Activated naive CD8-positive, alpha-beta T cell (primary cell): ENCODE data around the gene VRK1.
A peak's percentile ranks its signal among the peaks of the same experiment; 100 is the strongest.

Experiments
- H3K27ac Mint-ChIP-seq: one replicate; pipeline ENCODE4 v1.8.0; 2021; ENCODE audit warnings: mixed read lengths
- H3K27me3 Mint-ChIP-seq: one replicate; pipeline ENCODE4 v1.8.0; 2021; ENCODE audit warnings: mixed read lengths
- H3K36me3 Mint-ChIP-seq: one replicate; pipeline ENCODE4 v1.8.0; 2021; ENCODE audit warnings: mixed read lengths
- H3K4me1 Mint-ChIP-seq: one replicate; pipeline ENCODE4 v1.8.0; 2021; ENCODE audit warnings: low read depth, mixed read lengths
- H3K4me3 Mint-ChIP-seq: one replicate; pipeline ENCODE4 v1.8.0; 2021; ENCODE audit warnings: mild to moderate bottlenecking, mixed read lengths
- H3K9me3 Mint-ChIP-seq: one replicate; pipeline ENCODE4 v1.8.0; 2021; ENCODE audit warnings: low read depth, mixed read lengths

Gene VRK1

DNA sequence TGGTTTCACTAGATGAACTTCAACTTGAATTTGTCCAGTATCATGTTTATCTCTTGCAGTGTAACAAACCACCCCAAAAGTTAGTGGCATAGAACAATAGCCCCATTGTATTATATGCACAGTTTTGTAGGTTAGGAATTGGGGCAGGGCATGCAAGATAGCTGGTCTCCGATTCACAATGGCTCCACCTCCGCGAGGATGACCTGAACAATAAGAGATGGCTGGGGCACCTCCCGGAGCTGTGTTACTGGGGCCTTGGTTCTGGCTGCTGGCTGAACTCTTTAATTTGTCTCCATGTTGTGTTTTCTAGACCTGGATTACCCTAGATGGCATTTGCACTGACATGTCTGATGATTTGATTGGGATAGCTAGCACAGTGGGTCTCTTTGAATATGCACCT is 20.4 kb upstream of the VRK1 start:
- Mint-ChIP-seq H3K9me3 (no peaks in the 10 kb centered on the region), H3K27me3 (no peaks in the 10 kb centered on the region), H3K4me1 (no peaks in the 10 kb centered on the region), H3K36me3 (no peaks in the 10 kb centered on the region), H3K4me3 (no peak overlapping the region), H3K27ac (no peak overlapping the region)

DNA sequence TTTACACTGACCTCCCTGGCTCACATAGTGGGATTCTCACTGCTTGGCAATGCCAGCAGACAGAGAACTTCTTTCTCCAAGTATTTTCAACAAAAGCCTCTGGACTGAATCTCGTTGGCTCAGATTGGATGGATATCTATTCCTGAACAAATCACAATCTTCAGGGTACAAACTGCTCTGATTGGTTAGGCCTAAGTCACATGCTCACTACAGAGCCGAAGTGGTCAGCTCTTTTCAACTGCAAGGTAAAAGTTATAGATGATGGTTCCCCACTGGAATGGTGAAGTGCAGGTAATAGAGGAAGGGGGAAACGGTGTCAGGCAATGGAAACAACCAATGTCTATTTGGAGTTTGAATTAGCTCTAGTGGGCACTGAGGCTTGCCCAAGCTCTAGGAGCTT is 16.7 kb upstream of the VRK1 start:
- Mint-ChIP-seq H3K27me3 (peaks cover 5% of the 10 kb centered on the region), H3K36me3 (no peaks in the 10 kb centered on the region), H3K4me1 (no peaks in the 10 kb centered on the region), H3K9me3 (no peaks in the 10 kb centered on the region), H3K27ac (no peak overlapping the region), H3K4me3 (no peak overlapping the region)

DNA sequence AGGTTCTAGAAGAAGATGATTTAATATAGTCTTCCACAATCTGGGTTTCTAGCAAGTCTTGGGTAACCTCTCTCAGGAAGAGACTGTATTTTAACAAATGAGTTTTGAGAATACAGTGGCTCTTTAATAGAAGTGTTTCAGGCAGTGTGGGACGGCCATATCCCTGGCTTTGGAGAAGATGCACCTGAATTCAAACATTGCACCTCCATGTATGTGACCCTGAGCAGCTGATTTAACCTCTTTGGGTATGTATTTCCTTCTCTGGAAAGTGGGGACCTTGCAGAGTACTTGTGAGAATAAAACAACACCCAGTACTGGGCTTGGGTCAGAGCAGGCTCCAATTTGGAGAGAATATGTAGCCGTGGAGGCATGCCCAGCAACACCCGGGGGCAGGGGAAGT is 15.8 kb upstream of the VRK1 start:
- Mint-ChIP-seq H3K4me1 (no peaks in the 10 kb centered on the region), H3K27me3 (peaks cover 7% of the 10 kb centered on the region), H3K9me3 (no peaks in the 10 kb centered on the region), H3K36me3 (no peaks in the 10 kb centered on the region), H3K27ac (no peak overlapping the region), H3K4me3 (no peak overlapping the region)

GRCh38 chr14:96782436-96782835 is 14.7 kb upstream of the VRK1 start:
- no peaks in the 10 kb centered on the region for H3K9me3 Mint-ChIP-seq
- no peaks in the 10 kb centered on the region for H3K4me1 Mint-ChIP-seq
- no peaks in the 10 kb centered on the region for H3K36me3 Mint-ChIP-seq
- H3K27me3 Mint-ChIP-seq, result peaks cover 7% of the 10 kb centered on the region
- H3K27ac Mint-ChIP-seq, result no peak overlapping the region
- H3K4me3 Mint-ChIP-seq, result no peak overlapping the region

DNA sequence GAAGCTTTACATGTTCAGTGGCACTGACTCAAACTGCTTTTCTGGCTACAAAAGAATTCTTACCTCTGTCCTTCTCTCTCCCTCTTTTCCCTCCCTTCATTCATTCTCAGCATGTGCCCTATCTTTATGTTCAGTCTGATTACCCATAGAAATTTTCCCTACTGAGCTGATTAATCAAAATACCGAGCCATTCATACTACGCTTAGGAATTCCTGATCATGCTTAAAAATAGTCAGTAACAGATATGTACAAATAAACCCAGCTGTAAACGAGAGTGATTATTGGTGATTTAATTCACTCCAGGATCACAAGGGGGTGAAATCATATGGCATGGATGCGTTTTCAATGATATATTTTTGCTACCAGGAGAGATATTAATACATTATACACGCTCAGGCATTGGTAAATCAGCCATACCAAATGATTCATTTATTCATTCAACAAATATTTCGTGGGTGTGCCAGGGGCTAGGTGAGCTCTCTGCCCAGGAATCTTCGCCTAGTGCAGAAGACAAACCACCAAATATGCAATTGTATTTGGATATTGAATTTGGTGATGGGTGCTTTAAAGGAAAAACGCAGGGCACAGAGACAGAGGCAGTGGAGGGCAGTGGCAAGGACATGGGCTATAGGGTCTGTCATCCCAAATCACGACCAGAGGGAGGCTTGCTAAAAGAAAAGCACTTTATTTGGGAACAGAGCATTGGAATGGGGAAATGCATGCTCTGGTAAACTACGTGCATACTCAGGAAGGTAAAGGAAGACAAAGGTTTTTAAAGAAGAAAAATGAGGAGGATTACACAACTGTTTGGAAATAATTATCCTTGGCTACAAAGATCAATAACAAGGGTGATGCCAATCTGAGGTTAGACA is 13.9 kb upstream of the VRK1 start:
- Mint-ChIP-seq H3K36me3 (no peaks in the 10 kb centered on the region), H3K27ac (peak overlapping the region; percentile 4), H3K27me3 (peaks cover 7% of the 10 kb centered on the region), H3K4me1 (no peaks in the 10 kb centered on the region), H3K9me3 (no peaks in the 10 kb centered on the region), H3K4me3 (no peak overlapping the region)

DNA sequence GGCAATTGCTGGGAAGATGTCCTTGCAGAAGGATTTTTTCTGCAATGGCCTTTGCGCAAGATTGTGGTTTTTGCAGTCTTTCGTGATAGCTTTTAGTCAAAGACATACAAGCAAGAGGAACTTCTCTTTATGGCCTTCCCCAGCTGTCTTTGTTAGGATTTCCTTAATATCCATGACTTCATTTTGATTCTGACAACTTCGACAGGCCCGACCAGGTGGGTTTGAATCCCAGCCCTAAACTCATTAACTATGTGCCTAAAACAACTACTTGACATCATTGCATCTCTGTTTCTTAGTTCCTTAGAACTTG is 13.3 kb upstream of the VRK1 start:
- Mint-ChIP-seq H3K27me3 (peaks cover 7% of the 10 kb centered on the region), H3K4me1 (no peaks in the 10 kb centered on the region), H3K9me3 (no peaks in the 10 kb centered on the region), H3K36me3 (no peaks in the 10 kb centered on the region), H3K4me3 (no peak overlapping the region), H3K27ac (no peak overlapping the region)

DNA sequence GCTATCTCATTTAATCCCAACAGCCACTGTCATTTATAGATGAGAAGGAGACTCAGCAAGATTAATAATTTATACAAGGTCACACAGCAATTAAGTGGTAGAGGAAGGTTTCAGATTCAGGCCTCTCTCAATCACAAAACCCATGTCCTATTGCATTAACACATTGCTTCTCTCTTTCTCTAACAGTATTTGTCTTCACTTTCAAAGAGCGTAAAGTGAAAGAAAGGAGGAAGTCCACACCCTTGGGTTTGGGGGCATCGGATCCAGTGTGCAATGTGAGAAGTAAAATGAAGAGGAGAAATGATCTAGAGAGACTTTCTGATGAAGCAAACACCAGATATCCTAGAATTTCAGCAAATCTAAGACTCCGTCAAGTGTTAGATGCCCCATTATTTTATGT is 7.0 kb upstream of the VRK1 start:
- H3K36me3 Mint-ChIP-seq, result no peaks in the 10 kb centered on the region
- no peak overlapping the region for H3K4me3 Mint-ChIP-seq
- H3K27me3 Mint-ChIP-seq, result peaks cover 3% of the 10 kb centered on the region
- no peaks in the 10 kb centered on the region for H3K9me3 Mint-ChIP-seq
- H3K27ac Mint-ChIP-seq, result no peak overlapping the region
- peaks cover 4% of the 10 kb centered on the region for H3K4me1 Mint-ChIP-seq

- no peak overlapping the region for H3K4me3 Mint-ChIP-seq
- no peaks in the 10 kb centered on the region for H3K9me3 Mint-ChIP-seq
- H3K36me3 Mint-ChIP-seq, result no peaks in the 10 kb centered on the region
- H3K4me1 Mint-ChIP-seq, result peaks cover 4% of the 10 kb centered on the region
- H3K27me3 Mint-ChIP-seq, result peaks cover 1% of the 10 kb centered on the region
- H3K27ac Mint-ChIP-seq, result no peak overlapping the region
These were observed 6.5 kb upstream of the VRK1 start for GRCh38 chr14:96790706-96791105.

DNA sequence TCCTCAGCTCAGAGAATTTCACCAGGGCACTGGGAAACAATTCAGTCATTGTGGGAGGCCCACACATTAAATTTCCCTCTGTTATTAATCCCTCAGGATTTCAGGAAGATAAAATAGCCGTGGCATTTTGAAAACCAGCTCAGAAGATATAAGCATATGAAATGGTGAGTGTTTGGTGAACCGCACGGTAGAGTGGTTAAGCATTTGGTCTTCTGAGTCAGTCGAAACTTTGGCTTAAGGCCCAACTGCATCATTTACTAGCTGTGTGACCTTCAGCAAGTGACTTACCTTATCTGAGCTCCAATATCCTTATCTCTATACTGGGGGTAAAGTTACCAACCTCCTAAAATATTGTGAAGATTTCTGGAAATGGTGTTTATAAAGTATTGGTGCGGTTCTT is 5.2 kb upstream of the VRK1 start:
- Mint-ChIP-seq H3K9me3 (no peaks in the 10 kb centered on the region), H3K27me3 (no peaks in the 10 kb centered on the region), H3K4me1 (peaks cover 7% of the 10 kb centered on the region), H3K4me3 (no peak overlapping the region), H3K36me3 (no peaks in the 10 kb centered on the region), H3K27ac (no peak overlapping the region)

- Mint-ChIP-seq H3K9me3 (no peaks in the 10 kb centered on the region), H3K36me3 (no peaks in the 10 kb centered on the region), H3K4me1 (peaks cover 8% of the 10 kb centered on the region), H3K27ac (no peak overlapping the region), H3K27me3 (no peaks in the 10 kb centered on the region), H3K4me3 (no peak overlapping the region)
These were observed 4.6 kb upstream of the VRK1 start for GRCh38 chr14:96792591-96792990.

GRCh38 chr14:96793547-96793946 is 3.6 kb upstream of the VRK1 start:
- peaks cover 14% of the 10 kb centered on the region for H3K4me1 Mint-ChIP-seq
- H3K36me3 Mint-ChIP-seq, result no peaks in the 10 kb centered on the region
- H3K27me3 Mint-ChIP-seq, result no peaks in the 10 kb centered on the region
- H3K27ac Mint-ChIP-seq, result no peak overlapping the region
- no peak overlapping the region for H3K4me3 Mint-ChIP-seq
- no peaks in the 10 kb centered on the region for H3K9me3 Mint-ChIP-seq

DNA sequence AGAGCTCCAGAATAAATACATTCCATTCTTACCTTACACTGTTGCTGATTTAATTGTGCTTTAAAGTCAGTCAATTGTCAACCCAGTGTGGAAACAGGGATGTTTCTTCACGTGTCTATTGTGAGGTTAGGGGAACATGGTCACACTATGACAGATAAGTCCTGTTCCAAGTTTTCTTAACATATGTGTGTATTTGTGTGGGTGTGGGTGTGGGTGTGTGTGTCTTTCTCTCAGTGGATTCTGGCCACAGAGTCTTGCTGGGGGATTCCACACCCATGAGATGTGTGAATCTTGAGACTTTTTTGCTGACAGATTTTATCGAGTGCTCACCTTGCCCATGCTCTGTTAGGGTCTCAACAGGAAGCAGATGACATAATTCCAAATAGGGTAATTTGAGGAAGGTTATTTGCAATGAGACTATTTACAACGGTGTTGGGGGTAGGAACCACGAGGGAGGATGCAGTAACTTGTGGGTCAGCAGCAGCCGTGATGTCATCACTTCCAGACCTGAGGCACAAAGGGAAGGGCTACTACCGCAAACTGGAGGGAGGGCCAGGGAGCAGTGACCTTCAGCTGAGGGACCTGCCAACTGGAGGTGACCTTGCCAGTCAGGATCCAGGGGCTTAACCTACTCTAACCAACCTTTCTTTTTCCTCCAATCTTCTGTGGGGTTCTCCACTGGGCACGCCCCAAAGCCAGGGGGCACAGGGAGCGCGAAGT is 1.9 kb upstream of the VRK1 start:
- no peak overlapping the region for H3K27ac Mint-ChIP-seq
- no peaks in the 10 kb centered on the region for H3K9me3 Mint-ChIP-seq
- H3K36me3 Mint-ChIP-seq, result peaks cover 2% of the 10 kb centered on the region
- H3K4me3 Mint-ChIP-seq, result no peak overlapping the region
- H3K27me3 Mint-ChIP-seq, result no peaks in the 10 kb centered on the region
- H3K4me1 Mint-ChIP-seq, result peaks cover 22% of the 10 kb centered on the region

GRCh38 chr14:96797582-96798349 is 584 bp downstream of the VRK1 start:
- H3K27ac Mint-ChIP-seq, result peak overlapping the region; percentile 94
- peak overlapping the region; percentile 94 for H3K4me3 Mint-ChIP-seq
- H3K9me3 Mint-ChIP-seq, result no peaks in the 10 kb centered on the region
- H3K4me1 Mint-ChIP-seq, result peaks cover 22% of the 10 kb centered on the region
- H3K27me3 Mint-ChIP-seq, result no peaks in the 10 kb centered on the region
- peaks cover 2% of the 10 kb centered on the region for H3K36me3 Mint-ChIP-seq

- Mint-ChIP-seq H3K27ac (no peak overlapping the region), H3K4me1 (peaks cover 30% of the 10 kb centered on the region), H3K4me3 (peak overlapping the region; percentile 94), H3K36me3 (peaks cover 2% of the 10 kb centered on the region), H3K27me3 (no peaks in the 10 kb centered on the region), H3K9me3 (no peaks in the 10 kb centered on the region)
These were observed 1.8 kb downstream of the VRK1 start for GRCh38 chr14:96798956-96799355.

DNA sequence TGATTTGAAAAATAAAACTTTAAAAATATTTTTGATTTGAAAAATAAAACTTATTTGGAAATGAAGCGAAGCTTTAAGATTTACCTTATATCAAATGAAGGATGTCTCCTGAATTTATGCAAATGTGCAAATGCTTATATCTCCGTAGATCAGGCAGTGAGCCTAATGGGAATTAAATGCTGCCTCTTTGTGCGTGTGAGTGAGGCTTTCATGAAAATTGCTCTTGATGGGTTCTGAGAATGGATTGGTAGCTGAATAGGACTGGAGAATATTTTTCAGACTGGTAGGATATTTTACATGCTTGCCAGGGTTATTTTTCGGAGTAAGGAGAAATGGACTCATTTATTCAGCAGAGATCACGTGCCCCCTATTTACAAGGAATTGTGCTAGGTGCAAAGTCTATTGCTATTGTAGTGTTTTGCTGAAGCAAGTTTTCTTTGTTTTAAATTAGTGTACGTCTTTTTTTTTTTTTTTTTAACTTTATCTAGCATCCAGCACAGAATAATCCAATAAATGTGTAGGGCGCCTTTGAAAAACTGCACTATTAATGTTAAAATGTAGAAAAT is 2.4 kb downstream of the VRK1 start:
- H3K4me1 Mint-ChIP-seq, result peaks cover 36% of the 10 kb centered on the region
- H3K36me3 Mint-ChIP-seq, result peaks cover 2% of the 10 kb centered on the region
- H3K27me3 Mint-ChIP-seq, result no peaks in the 10 kb centered on the region
- H3K4me3 Mint-ChIP-seq, result peak overlapping the region; percentile 41
- no peaks in the 10 kb centered on the region for H3K9me3 Mint-ChIP-seq
- no peak overlapping the region for H3K27ac Mint-ChIP-seq
